ENCODE measurements around the gene CZIB. TPM values are rescaled to one million over a fixed set of nuclear protein-coding genes. Genes with fewer than 3 reads are reported as not detected.

Gene CZIB
- total RNA-seq, 1 experiment from 2014 or later = 43.1 TPM

DNA sequence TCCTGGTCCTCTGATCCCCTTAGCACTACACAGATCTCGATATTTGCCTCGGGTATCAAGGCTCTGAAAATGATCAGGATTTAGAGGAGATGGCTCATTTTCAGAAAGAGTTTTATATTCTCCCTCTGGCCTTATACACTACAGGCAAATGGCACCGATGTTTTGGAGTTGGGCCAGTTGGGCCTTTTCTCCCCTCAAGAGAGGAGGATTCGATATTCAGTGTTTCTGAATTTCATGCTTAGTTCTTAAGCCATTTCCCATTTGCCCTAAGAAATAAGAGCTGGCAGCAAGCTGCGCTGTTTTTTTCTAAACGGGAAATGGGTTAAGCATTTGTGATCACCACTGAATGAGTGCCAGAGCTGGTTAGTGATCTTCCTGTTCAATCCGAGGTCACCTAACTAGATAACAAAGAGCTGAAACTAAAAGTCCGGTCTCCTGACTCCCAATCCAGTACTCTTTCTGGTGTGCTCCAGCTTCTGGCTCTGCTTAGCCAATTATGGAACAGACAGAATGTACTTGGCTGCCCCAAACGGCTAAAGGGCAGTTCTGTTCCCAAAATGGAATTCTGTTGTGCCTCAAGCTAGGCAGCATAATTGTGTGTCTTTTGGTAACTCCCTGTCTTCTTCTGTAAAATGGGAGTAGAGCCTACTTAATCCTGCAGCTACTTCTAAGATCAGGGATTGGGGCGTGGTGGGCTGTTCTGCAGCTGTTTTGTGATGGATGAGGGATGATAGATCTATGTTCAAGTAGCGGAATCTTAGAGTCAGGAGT lies 25.0 kb downstream of the CZIB start:
- Histone ChIP-seq H3K79me2 (ENCODE audit: insufficient read depth, low read length) (peaks cover 18% of the 10 kb centered on the region), H3K9ac (ENCODE audit: low read length) (no peak overlapping the region), H3K27me3 (ENCODE audit: insufficient read depth, low read length) (no peaks in the 10 kb centered on the region), H3K9me3 (ENCODE audit: control insufficient read depth in 1 of 2, insufficient read depth in 1 of 2, low read depth in 1 of 2, low read length in 2 of 2) (no peaks in the 10 kb centered on the region), H4K20me1 (ENCODE audit: insufficient read depth) (no peaks in the 10 kb centered on the region), H3K36me3 (ENCODE audit: control insufficient read depth in 1 of 2, insufficient read depth in 2 of 2, low read length in 2 of 2) (no peaks in the 10 kb centered on the region), H3K27ac (ENCODE audit: low read depth, low read length) (no peak overlapping the region), H3K4me1 (ENCODE audit: control insufficient read depth in 1 of 2, insufficient read depth in 2 of 2, low read length in 2 of 2) (peaks cover 10 to 24% of the 10 kb centered on the region in 2 experiments), H3K4me3 (replicated peaks in 1 of 2; ENCODE audit: low read depth in 1 of 2, low read length in 2 of 2) (no peak overlapping the region), H2AFZ (ENCODE audit: low read depth, low read length, poor library complexity, severe bottlenecking) (peak overlapping the region; percentile 83), H3K9me2 (ENCODE audit: insufficient read depth) (no peaks in the 10 kb centered on the region), H3K4me2 (ENCODE audit: low read length) (no peak overlapping the region)
- no TSS peak for BruUV-seq (replicated peaks)
- RAD21 ChIA-PET (ENCODE audit: low non-redundant PET in 1 of 2, low total read pairs in 2 of 2, uncharacterized antibody in 2 of 2, unreplicated experiment in 2 of 2) = no interaction called here
- TF ChIP-seq ZFX (IDR thresholded peaks at IDR 0.05) = no peak
- TF ChIP-seq CEBPB (IDR thresholded peaks at IDR 0.05; ENCODE audit: low read depth) = no peak
- no peak for TF ChIP-seq ELF1 (IDR thresholded peaks at IDR 0.05; ENCODE audit: borderline replicate concordance, low read depth)
- no peak for TF ChIP-seq EZH2phosphoT487 (IDR thresholded peaks at IDR 0.05; ENCODE audit: borderline replicate concordance)
- TF ChIP-seq SP1 (IDR thresholded peaks at IDR 0.05; ENCODE audit: low read depth) = no peak
- TF ChIP-seq EGR1 (IDR thresholded peaks at IDR 0.05; ENCODE audit: low read depth) = no peak
- TF ChIP-seq, protein P1, sequence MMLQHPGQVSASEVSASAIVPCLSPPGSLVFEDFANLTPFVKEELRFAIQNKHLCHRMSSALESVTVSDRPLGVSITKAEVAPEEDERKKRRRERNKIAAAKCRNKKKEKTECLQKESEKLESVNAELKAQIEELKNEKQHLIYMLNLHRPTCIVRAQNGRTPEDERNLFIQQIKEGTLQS (IDR thresholded peaks at IDR 0.05) = no peak
- TF ChIP-seq, protein P2, sequence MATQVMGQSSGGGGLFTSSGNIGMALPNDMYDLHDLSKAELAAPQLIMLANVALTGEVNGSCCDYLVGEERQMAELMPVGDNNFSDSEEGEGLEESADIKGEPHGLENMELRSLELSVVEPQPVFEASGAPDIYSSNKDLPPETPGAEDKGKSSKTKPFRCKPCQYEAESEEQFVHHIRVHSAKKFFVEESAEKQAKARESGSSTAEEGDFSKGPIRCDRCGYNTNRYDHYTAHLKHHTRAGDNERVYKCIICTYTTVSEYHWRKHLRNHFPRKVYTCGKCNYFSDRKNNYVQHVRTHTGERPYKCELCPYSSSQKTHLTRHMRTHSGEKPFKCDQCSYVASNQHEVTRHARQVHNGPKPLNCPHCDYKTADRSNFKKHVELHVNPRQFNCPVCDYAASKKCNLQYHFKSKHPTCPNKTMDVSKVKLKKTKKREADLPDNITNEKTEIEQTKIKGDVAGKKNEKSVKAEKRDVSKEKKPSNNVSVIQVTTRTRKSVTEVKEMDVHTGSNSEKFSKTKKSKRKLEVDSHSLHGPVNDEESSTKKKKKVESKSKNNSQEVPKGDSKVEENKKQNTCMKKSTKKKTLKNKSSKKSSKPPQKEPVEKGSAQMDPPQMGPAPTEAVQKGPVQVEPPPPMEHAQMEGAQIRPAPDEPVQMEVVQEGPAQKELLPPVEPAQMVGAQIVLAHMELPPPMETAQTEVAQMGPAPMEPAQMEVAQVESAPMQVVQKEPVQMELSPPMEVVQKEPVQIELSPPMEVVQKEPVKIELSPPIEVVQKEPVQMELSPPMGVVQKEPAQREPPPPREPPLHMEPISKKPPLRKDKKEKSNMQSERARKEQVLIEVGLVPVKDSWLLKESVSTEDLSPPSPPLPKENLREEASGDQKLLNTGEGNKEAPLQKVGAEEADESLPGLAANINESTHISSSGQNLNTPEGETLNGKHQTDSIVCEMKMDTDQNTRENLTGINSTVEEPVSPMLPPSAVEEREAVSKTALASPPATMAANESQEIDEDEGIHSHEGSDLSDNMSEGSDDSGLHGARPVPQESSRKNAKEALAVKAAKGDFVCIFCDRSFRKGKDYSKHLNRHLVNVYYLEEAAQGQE (IDR thresholded peaks at IDR 0.05; ENCODE audit: low read depth) = no peak
- TF ChIP-seq, protein P3, sequence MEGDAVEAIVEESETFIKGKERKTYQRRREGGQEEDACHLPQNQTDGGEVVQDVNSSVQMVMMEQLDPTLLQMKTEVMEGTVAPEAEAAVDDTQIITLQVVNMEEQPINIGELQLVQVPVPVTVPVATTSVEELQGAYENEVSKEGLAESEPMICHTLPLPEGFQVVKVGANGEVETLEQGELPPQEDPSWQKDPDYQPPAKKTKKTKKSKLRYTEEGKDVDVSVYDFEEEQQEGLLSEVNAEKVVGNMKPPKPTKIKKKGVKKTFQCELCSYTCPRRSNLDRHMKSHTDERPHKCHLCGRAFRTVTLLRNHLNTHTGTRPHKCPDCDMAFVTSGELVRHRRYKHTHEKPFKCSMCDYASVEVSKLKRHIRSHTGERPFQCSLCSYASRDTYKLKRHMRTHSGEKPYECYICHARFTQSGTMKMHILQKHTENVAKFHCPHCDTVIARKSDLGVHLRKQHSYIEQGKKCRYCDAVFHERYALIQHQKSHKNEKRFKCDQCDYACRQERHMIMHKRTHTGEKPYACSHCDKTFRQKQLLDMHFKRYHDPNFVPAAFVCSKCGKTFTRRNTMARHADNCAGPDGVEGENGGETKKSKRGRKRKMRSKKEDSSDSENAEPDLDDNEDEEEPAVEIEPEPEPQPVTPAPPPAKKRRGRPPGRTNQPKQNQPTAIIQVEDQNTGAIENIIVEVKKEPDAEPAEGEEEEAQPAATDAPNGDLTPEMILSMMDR (IDR thresholded peaks at IDR 0.05 in 2 of 3, conservative IDR thresholded peaks at IDR 0.05 in 1 of 3; ENCODE audit: borderline replicate concordance in 1 of 3, insufficient read depth in 1 of 3, low read depth in 2 of 3, low read length in 2 of 3) = no peak
- TF ChIP-seq POLR2AphosphoS5 (IDR thresholded peaks at IDR 0.05; ENCODE audit: low read depth, low read length) = no peak
- no peak for TF ChIP-seq RAD21 (IDR thresholded peaks at IDR 0.05; ENCODE audit: low read depth)
- TF ChIP-seq YY1 (IDR thresholded peaks at IDR 0.05; ENCODE audit: extremely low read depth, insufficient replicate concordance, low read depth, low read length) = no peak
- TF ChIP-seq TCF7L2 (IDR thresholded peaks at IDR 0.05; ENCODE audit: borderline replicate concordance, extremely low read depth, insufficient read depth, insufficient read length) = no peak
- TF ChIP-seq, protein P4, sequence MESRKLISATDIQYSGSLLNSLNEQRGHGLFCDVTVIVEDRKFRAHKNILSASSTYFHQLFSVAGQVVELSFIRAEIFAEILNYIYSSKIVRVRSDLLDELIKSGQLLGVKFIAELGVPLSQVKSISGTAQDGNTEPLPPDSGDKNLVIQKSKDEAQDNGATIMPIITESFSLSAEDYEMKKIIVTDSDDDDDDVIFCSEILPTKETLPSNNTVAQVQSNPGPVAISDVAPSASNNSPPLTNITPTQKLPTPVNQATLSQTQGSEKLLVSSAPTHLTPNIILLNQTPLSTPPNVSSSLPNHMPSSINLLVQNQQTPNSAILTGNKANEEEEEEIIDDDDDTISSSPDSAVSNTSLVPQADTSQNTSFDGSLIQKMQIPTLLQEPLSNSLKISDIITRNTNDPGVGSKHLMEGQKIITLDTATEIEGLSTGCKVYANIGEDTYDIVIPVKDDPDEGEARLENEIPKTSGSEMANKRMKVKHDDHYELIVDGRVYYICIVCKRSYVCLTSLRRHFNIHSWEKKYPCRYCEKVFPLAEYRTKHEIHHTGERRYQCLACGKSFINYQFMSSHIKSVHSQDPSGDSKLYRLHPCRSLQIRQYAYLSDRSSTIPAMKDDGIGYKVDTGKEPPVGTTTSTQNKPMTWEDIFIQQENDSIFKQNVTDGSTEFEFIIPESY (IDR thresholded peaks at IDR 0.05; ENCODE audit: extremely low read depth, insufficient replicate concordance, low read length) = no peak
- TF ChIP-seq EZH2 (IDR thresholded peaks at IDR 0.05) = no peak
- intact Hi-C loops (cut with micrococcal nuclease) = no loop called here
- ATAC-seq = no peak
- POLR2A ChIA-PET = no interaction called here
- CTCF ChIA-PET = interaction anchor here (4.7 kb wide), 1 partner anchor 12 kb away, joined by 15 read pairs; no protein-coding TSS in a partner anchor
- DNase-seq (ENCODE audit: low read depth, low spot score) = no peak

Data from HCT116 (cell line).